Activated CD8-positive, alpha-beta memory T cell treated with anti-CD3 and anti-CD28 coated beads, Interleukin-2, amount 50 U/mL, for 4 hours (primary cell): ENCODE results near the gene GTF2IRD1.
"Not testable (repeated sequence)": the region's sequence is repeated elsewhere in the genome, so short reads cannot be mapped to it uniquely, and the experiment has no call there.

Experiments
- DNase-seq: peaks from one replicate; pipeline ENCODE4 v3.0.0-alpha.2; 2020

Gene GTF2IRD1

GRCh38 chr7:74430409-74430808 lies 23.3 kb upstream of the GTF2IRD1 start:
- DNase-seq: not testable (repeated sequence)

GRCh38 chr7:74430961-74431466 lies 22.7 kb upstream of the GTF2IRD1 start:
- no peak for DNase-seq

- not testable (repeated sequence) for DNase-seq
These were observed 16.5 kb upstream of the GTF2IRD1 start for GRCh38 chr7:74437291-74437571.

- no peak for DNase-seq
These were observed 15.4 kb upstream of the GTF2IRD1 start for GRCh38 chr7:74438327-74438726.

GRCh38 chr7:74439541-74439940 lies 14.2 kb upstream of the GTF2IRD1 start:
- no peak for DNase-seq

- DNase-seq: not testable (repeated sequence)
These were observed 13.6 kb upstream of the GTF2IRD1 start for GRCh38 chr7:74440143-74440542.

- no peak for DNase-seq
These were observed 11.9 kb upstream of the GTF2IRD1 start for GRCh38 chr7:74441801-74442200.

GRCh38 chr7:74443543-74444247 lies 10.0 kb upstream of the GTF2IRD1 start:
- DNase-seq: no peak

GRCh38 chr7:74449144-74449543 lies 4.6 kb upstream of the GTF2IRD1 start:
- no peak for DNase-seq

- peak; percentile 71 for DNase-seq
These were observed 3.8 kb upstream of the GTF2IRD1 start for GRCh38 chr7:74449809-74450397.

GRCh38 chr7:74452748-74453321 lies 871 bp upstream of the GTF2IRD1 start:
- DNase-seq: peak; percentile 23

GRCh38 chr7:74454021-74454924 lies 567 bp downstream of the GTF2IRD1 start:
- DNase-seq: no peak

GRCh38 chr7:74454925-74455288 lies 1.2 kb downstream of the GTF2IRD1 start:
- no peak for DNase-seq

- DNase-seq: no peak
These were observed 1.6 kb downstream of the GTF2IRD1 start for GRCh38 chr7:74455291-74455804.

- DNase-seq: no peak
These were observed 2.2 kb downstream of the GTF2IRD1 start for GRCh38 chr7:74455928-74456327.

GRCh38 chr7:74457007-74457406 lies 3.3 kb downstream of the GTF2IRD1 start:
- DNase-seq: no peak

- DNase-seq: no peak
These were observed 8.4 kb downstream of the GTF2IRD1 start for GRCh38 chr7:74461970-74462706.

- no peak for DNase-seq
These were observed 9.0 kb downstream of the GTF2IRD1 start for GRCh38 chr7:74462707-74463100.

- no peak for DNase-seq
These were observed 11.5 kb downstream of the GTF2IRD1 start for GRCh38 chr7:74464931-74465886.

GRCh38 chr7:74466196-74466813 lies 12.6 kb downstream of the GTF2IRD1 start:
- DNase-seq: no peak

- no peak for DNase-seq
These were observed 14.2 kb downstream of the GTF2IRD1 start for GRCh38 chr7:74467876-74468275.
